Caki2 (cell line): ENCODE measurements around the gene BCR. TPM values are rescaled to one million over a fixed set of nuclear protein-coding genes. Genes with fewer than 3 reads are reported as not detected.
"Not testable (repeated sequence)": the region's sequence is repeated elsewhere in the genome, so short reads cannot be mapped to it uniquely, and the experiment has no call there.

Source experiments
- DNase-seq: peaks from one replicate; pipeline ENCODE4 v3.0.0-alpha.2; 2015; ENCODE audit warnings: low read depth
- in situ Hi-C: cut with HindIII; loops from 2 replicates; pipeline ENCODE4 v1.10.0; 2016; ENCODE audit warnings: low sequenced_read_pairs, low pct_unique_long_range_greater_than_20kb, mixed read lengths
- total RNA-seq: library from RNA; depleted of rRNA; stranded (reverse); fragments of >200 nt; shearing (Covaris generic); gene quantifications from 2 replicates; pipeline ENCODE4 v1.2.3, GENCODE V29; 2014; ENCODE audit warnings: low replicate concordance; rRNA removed

Gene BCR
- total RNA-seq, 1 experiment from 2014 or later: 41.9 TPM

DNA sequence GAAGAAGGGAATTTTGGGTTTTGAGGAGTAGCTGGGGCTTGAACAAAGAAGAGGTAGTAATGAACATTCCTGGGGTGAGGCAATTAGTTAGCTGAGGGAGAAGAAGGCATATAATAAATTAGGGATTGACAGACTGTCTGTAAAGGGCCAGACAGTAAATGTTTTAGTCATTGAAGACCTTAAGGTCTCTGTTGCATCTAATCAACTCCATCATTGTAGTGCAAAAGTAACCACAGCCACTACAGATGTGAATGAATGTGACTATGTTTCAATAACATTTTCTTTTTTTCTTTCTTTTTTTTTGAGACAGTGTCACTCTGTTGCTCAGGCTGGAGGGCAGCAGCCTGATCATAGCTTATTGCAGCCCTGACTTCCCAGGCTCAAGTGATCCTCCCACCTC lies 153.5 kb downstream of the BCR start:
- DNase-seq, in situ Hi-C loops: not testable (repeated sequence)

DNA sequence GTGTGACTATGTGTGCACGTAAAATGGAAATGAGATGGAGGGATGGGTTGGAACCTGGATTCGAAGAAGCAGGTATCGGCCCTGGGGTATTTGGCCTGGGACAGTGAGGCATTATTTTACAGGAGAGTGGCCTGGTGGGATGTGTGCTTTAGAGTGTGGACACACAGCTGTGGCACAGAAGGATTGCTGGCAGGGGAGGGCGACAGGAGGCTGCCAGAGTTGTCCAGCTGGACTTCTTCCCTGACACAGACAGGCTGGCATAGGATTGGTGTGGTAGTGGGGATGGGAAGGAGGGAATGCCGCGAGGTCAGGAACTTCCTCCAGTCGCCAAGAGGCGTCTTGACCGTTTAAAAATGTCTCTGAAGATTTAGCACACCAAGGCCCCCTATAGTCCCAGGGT lies 157.4 kb downstream of the BCR start:
- in situ Hi-C loops: not testable (repeated sequence)

GRCh38 chr22:23341942-23342695 lies 161.8 kb downstream of the BCR start:
- DNase-seq, in situ Hi-C loops: not testable (repeated sequence)

More for the DNA sequence above, 157.4 kb downstream of the BCR start:
- DNase-seq: not testable (repeated sequence)

- DNase-seq: no peak
- in situ Hi-C loops: no loop called here
These were observed 171.0 kb downstream of the BCR start for GRCh38 chr22:23351321-23351720.

- DNase-seq: no peak
- in situ Hi-C loops: no loop called here
These were observed 172.7 kb downstream of the BCR start for GRCh38 chr22:23353004-23353403.

GRCh38 chr22:23353696-23354095 lies 173.4 kb downstream of the BCR start:
- in situ Hi-C loops: no loop called here
- DNase-seq: no peak

- no peak for DNase-seq
These were observed 175.8 kb downstream of the BCR start for GRCh38 chr22:23356094-23356493.

GRCh38 chr22:23357053-23357452 lies 176.7 kb downstream of the BCR start:
- in situ Hi-C loops: no loop called here
- no peak for DNase-seq

More at GRCh38 chr22:23356094-23356493, 175.8 kb downstream of the BCR start:
- in situ Hi-C loops: no loop called here

DNA sequence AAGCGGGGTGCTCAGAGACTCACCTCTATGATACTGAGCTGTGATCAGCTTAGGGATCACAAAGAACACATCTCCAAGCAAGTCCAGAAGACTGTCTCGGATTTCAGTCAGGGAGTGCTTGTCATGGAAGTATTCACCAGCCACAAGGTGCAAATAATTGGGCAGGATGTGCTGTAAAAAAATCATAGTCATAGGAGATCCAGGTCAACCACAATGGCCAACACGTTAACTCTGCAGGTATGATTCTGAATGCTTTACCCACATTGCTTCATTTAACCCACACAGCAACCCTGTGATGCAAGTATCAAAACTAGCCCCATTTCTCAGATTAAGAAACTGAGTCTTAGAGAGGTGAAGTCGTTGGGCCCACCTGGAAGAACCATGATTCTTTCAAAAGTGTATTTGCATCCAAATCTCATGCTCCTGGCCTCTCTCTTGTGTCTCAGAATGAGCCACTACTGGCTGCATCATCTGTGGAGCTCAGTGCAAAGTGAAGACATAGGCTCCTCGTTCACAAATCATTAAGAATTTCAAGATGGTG lies 179.3 kb downstream of the BCR start:
- in situ Hi-C loops: no loop called here
- DNase-seq: no peak

DNA sequence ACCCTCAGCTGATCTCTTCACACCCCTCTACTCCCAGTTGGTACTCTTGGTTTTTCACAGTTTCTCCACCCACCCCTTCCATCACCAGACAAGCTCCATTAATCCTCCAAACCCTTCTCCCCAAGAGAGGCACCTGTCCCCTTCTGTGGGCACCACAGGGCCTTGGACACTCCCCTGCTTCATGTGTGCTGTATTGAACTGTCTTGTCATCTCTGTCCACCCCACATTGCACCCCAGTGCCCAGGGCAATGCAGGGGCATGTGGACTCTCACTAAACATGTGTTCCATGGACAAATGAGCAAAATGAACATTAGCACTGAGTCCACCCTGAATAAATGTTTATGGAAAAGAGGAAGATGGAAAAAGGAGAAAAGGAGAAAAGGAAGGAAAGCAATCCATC lies 181.4 kb downstream of the BCR start:
- in situ Hi-C loops: no loop called here
- no peak for DNase-seq

DNA sequence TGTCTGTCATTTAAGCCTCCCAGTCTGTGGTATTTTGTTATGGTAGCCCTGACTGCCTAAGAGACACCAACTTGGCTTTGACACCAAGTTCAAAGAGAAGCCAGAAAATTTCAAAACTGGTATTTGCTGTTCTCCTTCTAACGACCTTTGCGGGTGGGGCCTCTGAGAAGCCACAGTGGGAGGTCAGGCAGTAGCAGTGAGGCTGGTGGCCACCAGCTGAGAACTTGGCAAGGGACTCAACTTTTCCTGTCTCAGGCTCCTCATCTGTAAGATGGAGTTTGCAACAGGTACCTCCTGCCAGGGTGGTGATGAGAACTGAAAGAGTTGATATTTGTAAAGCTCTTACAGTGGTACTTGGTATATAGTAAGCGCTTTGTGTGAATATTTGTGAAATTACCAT lies 183.4 kb downstream of the BCR start:
- no peak for DNase-seq
- in situ Hi-C loops: no loop called here

DNA sequence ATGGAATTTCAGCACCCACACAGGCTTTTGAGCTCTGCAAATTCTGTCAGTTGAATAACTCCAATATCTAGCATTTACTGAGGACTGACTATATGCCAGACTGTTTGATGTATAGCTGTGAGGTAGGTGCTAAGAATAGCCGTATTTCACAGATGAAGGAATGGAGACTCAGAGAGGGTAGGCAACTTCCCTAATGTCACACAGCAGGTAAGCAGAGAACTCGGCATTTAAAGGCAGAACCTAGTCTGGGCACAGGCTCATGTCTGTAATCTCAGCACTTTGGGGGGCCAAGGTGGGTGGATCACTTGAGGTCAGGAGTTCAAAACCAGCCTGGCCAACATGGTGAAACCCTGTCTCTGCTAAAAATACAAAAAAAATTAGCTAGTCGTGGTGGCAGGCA lies 184.1 kb downstream of the BCR start:
- in situ Hi-C loops: no loop called here

GRCh38 chr22:23365524-23365923 lies 185.2 kb downstream of the BCR start:
- in situ Hi-C loops: no loop called here
- no peak for DNase-seq

More for the DNA sequence above, 184.1 kb downstream of the BCR start:
- DNase-seq: no peak

GRCh38 chr22:23365961-23366360 lies 185.7 kb downstream of the BCR start:
- in situ Hi-C loops: no loop called here
- DNase-seq: no peak

DNA sequence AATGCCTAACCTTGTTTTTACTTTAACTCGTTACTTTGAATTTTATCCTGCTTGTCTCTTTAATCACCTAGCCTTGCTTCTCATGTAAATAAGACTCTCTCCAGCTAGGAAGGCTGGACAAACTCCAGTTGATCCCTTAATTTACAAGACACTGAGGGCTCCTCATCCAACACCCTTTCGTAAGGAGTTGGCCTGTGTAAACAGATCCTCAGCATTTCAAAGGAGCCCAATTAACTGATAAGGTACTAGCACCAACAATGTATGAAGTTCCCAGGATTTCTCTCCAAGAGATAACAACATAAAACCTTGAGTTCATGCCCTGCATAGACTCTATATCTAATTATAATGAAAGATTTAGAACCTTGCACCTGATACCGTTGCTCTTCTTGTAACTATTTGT lies 186.9 kb downstream of the BCR start:
- in situ Hi-C loops, DNase-seq: not testable (repeated sequence)

Other genes starting within 250 kb of the BCR start
- gene GNAZ, start 110.0 kb upstream of the BCR start, total RNA-seq: 6.4 and 9.1 TPM in 2 replicates
- gene RSPH14, start 38.5 kb upstream of the BCR start, total RNA-seq: 0.26 and 2.3 TPM in 2 replicates
- gene RAB36, start 35.0 kb upstream of the BCR start, total RNA-seq: 9.1 and 10.9 TPM in 2 replicates